Measurements from ENCODE around the gene NINL. TPM values are rescaled to one million over a fixed set of nuclear protein-coding genes. Genes with fewer than 3 reads are reported as not detected.

Gene NINL
- total RNA-seq, 2 donors from 2014 or later, result 20.3 to 35.6 TPM

- Histone ChIP-seq H3K4me3 (no peak overlapping the region), H3K4me1 (ENCODE audit: control insufficient read depth in 1 of 2, low read depth in 2 of 2) (no peaks in the 10 kb centered on the region), H3K9me3 (no peaks in the 10 kb centered on the region), H3K36me3 (peaks cover 36% of the 10 kb centered on the region), H3K27ac (no peak overlapping the region), H3K27me3 (replicated peaks; ENCODE audit: insufficient read depth) (no peaks in the 10 kb centered on the region)
- TF ChIP-seq CTCF (IDR thresholded peaks at IDR 0.05), result no peak
- ATAC-seq (ENCODE audit: insufficient number of reproducible peaks, low FRiP score, low read depth) (no peak), DNase-seq (ENCODE audit: low spot score) (no peak)
Observed at GRCh38 chr20:25485872-25486271, 99.5 kb downstream of the NINL start.

GRCh38 chr20:25484911-25485511 is 100.3 kb downstream of the NINL start:
- no peak overlapping the region for H3K4me3 ChIP-seq
- H3K9me3 ChIP-seq, result no peaks in the 10 kb centered on the region
- ATAC-seq (ENCODE audit: insufficient number of reproducible peaks, low FRiP score, low read depth) (no peak), DNase-seq (ENCODE audit: low spot score) (no peak)
- H3K4me1 ChIP-seq (ENCODE audit: control insufficient read depth in 1 of 2, low read depth in 2 of 2), result no peaks in the 10 kb centered on the region
- H3K27ac ChIP-seq, result no peak overlapping the region
- H3K27me3 ChIP-seq (replicated peaks; ENCODE audit: insufficient read depth), result no peaks in the 10 kb centered on the region
- TF ChIP-seq CTCF (IDR thresholded peaks at IDR 0.05), result no peak
- peaks cover 43% of the 10 kb centered on the region for H3K36me3 ChIP-seq

- H3K4me1 ChIP-seq (ENCODE audit: control insufficient read depth in 1 of 2, low read depth in 2 of 2), result no peaks in the 10 kb centered on the region
- no peak for DNase-seq (ENCODE audit: low spot score)
- peaks cover 37% of the 10 kb centered on the region for H3K36me3 ChIP-seq
- H3K27ac ChIP-seq, result no peak overlapping the region
- no peaks in the 10 kb centered on the region for H3K9me3 ChIP-seq
- H3K4me3 ChIP-seq, result no peak overlapping the region
- TF ChIP-seq CTCF (IDR thresholded peaks at IDR 0.05), result no peak
- ATAC-seq (ENCODE audit: insufficient number of reproducible peaks, low FRiP score, low read depth), result no peak
- H3K27me3 ChIP-seq (replicated peaks; ENCODE audit: insufficient read depth), result no peaks in the 10 kb centered on the region
Observed at GRCh38 chr20:25484224-25484846, 101.0 kb downstream of the NINL start.

GRCh38 chr20:25483431-25484132 is 101.7 kb downstream of the NINL start:
- Histone ChIP-seq H3K9me3 (no peaks in the 10 kb centered on the region), H3K36me3 (peaks cover 35% of the 10 kb centered on the region), H3K27me3 (replicated peaks; ENCODE audit: insufficient read depth) (no peaks in the 10 kb centered on the region), H3K27ac (no peak overlapping the region), H3K4me1 (ENCODE audit: control insufficient read depth in 1 of 2, low read depth in 2 of 2) (no peaks in the 10 kb centered on the region), H3K4me3 (no peak overlapping the region)
- ATAC-seq (ENCODE audit: insufficient number of reproducible peaks, low FRiP score, low read depth) (no peak), DNase-seq (ENCODE audit: low spot score) (no peak)
- TF ChIP-seq CTCF (IDR thresholded peaks at IDR 0.05), result no peak

- no peaks in the 10 kb centered on the region for H3K9me3 ChIP-seq
- H3K27ac ChIP-seq, result no peak overlapping the region
- ATAC-seq (ENCODE audit: insufficient number of reproducible peaks, low FRiP score, low read depth) (no peak), DNase-seq (ENCODE audit: low spot score) (no peak)
- H3K36me3 ChIP-seq, result peaks cover 36% of the 10 kb centered on the region
- no peaks in the 10 kb centered on the region for H3K27me3 ChIP-seq (replicated peaks; ENCODE audit: insufficient read depth)
- no peak for TF ChIP-seq CTCF (IDR thresholded peaks at IDR 0.05)
- H3K4me1 ChIP-seq (ENCODE audit: control insufficient read depth in 1 of 2, low read depth in 2 of 2), result no peaks in the 10 kb centered on the region
- no peak overlapping the region for H3K4me3 ChIP-seq
Observed at GRCh38 chr20:25481918-25482253, 103.4 kb downstream of the NINL start.

Data from thoracic aorta (tissue), 2 donors.